ENCODE results near the gene PPP2R5A.

PPP2R5A gene

DNA sequence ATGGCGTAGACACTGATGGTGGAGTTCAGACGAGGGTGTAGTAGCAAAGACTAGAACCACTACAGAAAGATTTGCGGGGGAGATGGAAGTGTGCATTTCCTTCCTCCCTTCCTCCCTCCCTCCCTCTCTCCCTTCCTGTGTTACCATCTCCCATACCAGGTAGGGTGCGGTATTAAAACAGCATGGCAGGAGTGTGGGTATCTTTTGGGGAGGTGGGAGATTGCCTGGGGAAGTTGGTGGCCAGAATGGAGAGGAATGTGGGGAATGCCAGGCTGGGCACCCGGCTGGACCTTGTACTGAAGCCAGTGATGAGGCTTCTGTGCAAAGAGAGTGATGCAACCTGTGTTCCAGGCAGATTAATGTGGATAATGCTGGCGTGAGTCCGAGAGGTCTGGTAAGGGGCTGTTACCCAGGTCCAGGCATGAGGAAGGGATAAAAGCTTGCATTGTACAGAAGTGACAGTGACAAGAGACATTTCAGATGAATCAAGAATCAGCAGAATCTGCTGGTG is 30.3 kb upstream of the PPP2R5A start:
- Histone ChIP-seq H3K4me1 (ENCODE audit: control insufficient read depth, insufficient read depth, low read length) (no peaks in the 10 kb centered on the region), H3K27ac (ENCODE audit: extremely low read depth, low read depth, low read length) (no peak overlapping the region), H3K36me3 (ENCODE audit: control insufficient read depth in 2 of 2, insufficient read depth in 1 of 2, low read length in 2 of 2) (no peaks in the 10 kb centered on the region), H3K4me3 (ENCODE audit: low read depth, low read length) (no peak overlapping the region), H3K9me3 (ENCODE audit: control insufficient read depth, insufficient read depth, low read depth, low read length) (no peaks in the 10 kb centered on the region)
- ChIA-PET POLR2A (no interaction called here), CTCF (no interaction called here)
- TF ChIP-seq ZNF544 (tag by site-specific recombination; IDR thresholded peaks at IDR 0.05) (no peak), ZNF280C (tag by site-specific recombination; IDR thresholded peaks at IDR 0.05) (no peak), ZNF114 (tag by site-specific recombination; IDR thresholded peaks at IDR 0.05) (no peak), HOXA7 (CRISPR knock-in tag; IDR thresholded peaks at IDR 0.05; ENCODE audit: borderline replicate concordance) (no peak), ZNF701 (tag by site-specific recombination; IDR thresholded peaks at IDR 0.05) (no peak), ZNF585B (tag by site-specific recombination; IDR thresholded peaks at IDR 0.05) (no peak), BCL11B (tag by site-specific recombination; IDR thresholded peaks at IDR 0.05; ENCODE audit: low read depth) (no peak), SP2 (tag by site-specific recombination; IDR thresholded peaks at IDR 0.05) (no peak), ZNF302 (tag by site-specific recombination; IDR thresholded peaks at IDR 0.05; ENCODE audit: low read depth) (no peak)
- TF ChIP-seq, protein P1, sequence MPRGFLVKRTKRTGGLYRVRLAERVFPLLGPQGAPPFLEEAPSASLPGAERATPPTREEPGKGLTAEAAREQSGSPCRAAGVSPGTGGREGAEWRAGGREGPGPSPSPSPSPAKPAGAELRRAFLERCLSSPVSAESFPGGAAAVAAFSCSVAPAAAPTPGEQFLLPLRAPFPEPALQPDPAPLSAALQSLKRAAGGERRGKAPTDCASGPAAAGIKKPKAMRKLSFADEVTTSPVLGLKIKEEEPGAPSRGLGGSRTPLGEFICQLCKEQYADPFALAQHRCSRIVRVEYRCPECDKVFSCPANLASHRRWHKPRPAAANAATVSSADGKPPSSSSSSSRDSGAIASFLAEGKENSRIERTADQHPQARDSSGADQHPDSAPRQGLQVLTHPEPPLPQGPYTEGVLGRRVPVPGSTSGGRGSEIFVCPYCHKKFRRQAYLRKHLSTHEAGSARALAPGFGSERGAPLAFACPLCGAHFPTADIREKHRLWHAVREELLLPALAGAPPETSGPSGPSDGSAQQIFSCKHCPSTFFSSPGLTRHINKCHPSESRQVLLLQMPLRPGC (tag by site-specific recombination; IDR thresholded peaks at IDR 0.05) = no peak
- TF ChIP-seq, protein P2, sequence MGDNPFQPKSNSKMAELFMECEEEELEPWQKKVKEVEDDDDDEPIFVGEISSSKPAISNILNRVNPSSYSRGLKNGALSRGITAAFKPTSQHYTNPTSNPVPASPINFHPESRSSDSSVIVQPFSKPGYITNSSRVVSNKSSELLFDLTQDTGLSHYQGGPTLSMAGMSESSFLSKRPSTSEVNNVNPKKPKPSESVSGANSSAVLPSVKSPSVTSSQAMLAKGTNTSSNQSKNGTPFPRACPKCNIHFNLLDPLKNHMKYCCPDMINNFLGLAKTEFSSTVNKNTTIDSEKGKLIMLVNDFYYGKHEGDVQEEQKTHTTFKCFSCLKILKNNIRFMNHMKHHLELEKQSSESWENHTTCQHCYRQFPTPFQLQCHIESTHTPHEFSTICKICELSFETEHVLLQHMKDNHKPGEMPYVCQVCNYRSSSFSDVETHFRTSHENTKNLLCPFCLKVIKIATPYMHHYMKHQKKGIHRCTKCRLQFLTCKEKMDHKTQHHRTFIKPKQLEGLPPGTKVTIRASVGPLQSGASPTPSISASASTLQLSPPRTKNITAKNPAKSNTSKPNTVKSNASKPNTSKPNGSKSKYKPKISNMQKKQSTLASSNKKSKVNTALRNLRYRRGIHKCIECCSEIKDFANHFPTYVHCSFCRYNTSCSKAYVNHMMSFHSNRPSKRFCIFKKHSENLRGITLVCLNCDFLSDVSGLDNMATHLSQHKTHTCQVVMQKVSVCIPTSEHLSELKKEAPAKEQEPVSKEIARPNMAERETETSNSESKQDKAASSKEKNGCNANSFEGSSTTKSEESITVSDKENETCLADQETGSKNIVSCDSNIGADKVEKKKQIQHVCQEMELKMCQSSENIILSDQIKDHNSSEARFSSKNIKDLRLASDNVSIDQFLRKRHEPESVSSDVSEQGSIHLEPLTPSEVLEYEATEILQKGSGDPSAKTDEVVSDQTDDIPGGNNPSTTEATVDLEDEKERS (tag by site-specific recombination; IDR thresholded peaks at IDR 0.05) = no peak

- ChIA-PET POLR2A (no interaction called here), CTCF (interaction anchor here (0.6 kb wide), 1 partner anchor 61 kb away, joined by 3 read pairs; no protein-coding TSS in a partner anchor)
- TF ChIP-seq, protein P2 (tag by site-specific recombination; IDR thresholded peaks at IDR 0.05) = no peak
- TF ChIP-seq ZIC2 (tag by site-specific recombination; IDR thresholded peaks at IDR 0.05) (peak; percentile 52), ZFP3 (tag by site-specific recombination; IDR thresholded peaks at IDR 0.05; ENCODE audit: low read depth) (no peak), ZNF488 (tag by site-specific recombination; IDR thresholded peaks at IDR 0.05) (no peak), ZNF660 (tag by site-specific recombination; IDR thresholded peaks at IDR 0.05) (0 out of 2 replicates have a peak, but pooled peaks have one; percentile 42), SETDB1 (IDR thresholded peaks at IDR 0.05; ENCODE audit: insufficient read length, low read length) (no peak), ZNF561 (tag by site-specific recombination; IDR thresholded peaks at IDR 0.05; ENCODE audit: borderline replicate concordance) (no peak), KLF16 (tag by site-specific recombination; IDR thresholded peaks at IDR 0.05) (no peak)
- TF ChIP-seq, protein P3, sequence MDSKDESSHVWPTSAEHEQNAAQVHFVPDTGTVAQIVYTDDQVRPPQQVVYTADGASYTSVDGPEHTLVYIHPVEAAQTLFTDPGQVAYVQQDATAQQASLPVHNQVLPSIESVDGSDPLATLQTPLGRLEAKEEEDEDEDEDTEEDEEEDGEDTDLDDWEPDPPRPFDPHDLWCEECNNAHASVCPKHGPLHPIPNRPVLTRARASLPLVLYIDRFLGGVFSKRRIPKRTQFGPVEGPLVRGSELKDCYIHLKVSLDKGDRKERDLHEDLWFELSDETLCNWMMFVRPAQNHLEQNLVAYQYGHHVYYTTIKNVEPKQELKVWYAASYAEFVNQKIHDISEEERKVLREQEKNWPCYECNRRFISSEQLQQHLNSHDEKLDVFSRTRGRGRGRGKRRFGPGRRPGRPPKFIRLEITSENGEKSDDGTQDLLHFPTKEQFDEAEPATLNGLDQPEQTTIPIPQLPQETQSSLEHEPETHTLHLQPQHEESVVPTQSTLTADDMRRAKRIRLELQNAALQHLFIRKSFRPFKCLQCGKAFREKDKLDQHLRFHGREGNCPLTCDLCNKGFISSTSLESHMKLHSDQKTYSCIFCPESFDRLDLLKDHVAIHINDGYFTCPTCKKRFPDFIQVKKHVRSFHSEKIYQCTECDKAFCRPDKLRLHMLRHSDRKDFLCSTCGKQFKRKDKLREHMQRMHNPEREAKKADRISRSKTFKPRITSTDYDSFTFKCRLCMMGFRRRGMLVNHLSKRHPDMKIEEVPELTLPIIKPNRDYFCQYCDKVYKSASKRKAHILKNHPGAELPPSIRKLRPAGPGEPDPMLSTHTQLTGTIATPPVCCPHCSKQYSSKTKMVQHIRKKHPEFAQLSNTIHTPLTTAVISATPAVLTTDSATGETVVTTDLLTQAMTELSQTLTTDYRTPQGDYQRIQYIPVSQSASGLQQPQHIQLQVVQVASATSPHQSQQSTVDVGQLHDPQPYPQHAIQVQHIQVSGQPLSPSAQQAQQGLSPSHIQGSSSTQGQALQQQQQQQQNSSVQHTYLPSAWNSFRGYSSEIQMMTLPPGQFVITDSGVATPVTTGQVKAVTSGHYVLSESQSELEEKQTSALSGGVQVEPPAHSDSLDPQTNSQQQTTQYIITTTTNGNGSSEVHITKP (tag by site-specific recombination; IDR thresholded peaks at IDR 0.05) = no peak
Measured at GRCh38 chr1:212255705-212256307, 29.4 kb upstream of the PPP2R5A start.

More at GRCh38 chr1:212255705-212256307, 29.4 kb upstream of the PPP2R5A start:
- Histone ChIP-seq H3K4me1 (ENCODE audit: control insufficient read depth, insufficient read depth, low read length) (no peaks in the 10 kb centered on the region), H3K27ac (ENCODE audit: extremely low read depth, low read depth, low read length) (no peak overlapping the region), H3K9me3 (ENCODE audit: control insufficient read depth, insufficient read depth, low read depth, low read length) (no peaks in the 10 kb centered on the region), H3K36me3 (ENCODE audit: control insufficient read depth in 2 of 2, insufficient read depth in 1 of 2, low read length in 2 of 2) (no peaks in the 10 kb centered on the region), H3K4me3 (ENCODE audit: low read depth, low read length) (no peak overlapping the region)

Data from HEK293 (cell line).